ENCODE results near the gene C3orf20.

DNA sequence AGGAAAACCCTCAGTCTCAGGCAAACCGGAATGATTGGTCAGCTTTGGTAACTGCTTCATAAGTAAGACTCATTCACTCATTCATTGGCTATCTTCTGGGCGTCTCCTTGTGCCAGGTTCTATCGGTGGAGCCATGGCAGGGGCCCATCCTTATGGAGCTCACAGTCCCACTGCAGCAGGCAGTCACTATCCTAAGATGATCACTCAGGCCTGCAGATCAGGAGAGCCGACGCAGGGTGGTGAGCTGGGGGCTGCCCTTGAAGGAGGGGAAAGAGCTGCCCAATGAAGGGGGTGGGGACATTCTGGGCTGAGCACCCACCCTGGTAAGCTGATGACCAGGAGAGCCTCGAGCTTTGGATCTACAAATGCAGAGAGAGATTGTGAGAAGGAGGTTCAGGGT lies 123.3 kb downstream of the C3orf20 start:
- no peak for TF ChIP-seq ARNT (IDR thresholded peaks at IDR 0.05)
- no peak for TF ChIP-seq SP1 (IDR thresholded peaks at IDR 0.05)
- TF ChIP-seq, protein P1, sequence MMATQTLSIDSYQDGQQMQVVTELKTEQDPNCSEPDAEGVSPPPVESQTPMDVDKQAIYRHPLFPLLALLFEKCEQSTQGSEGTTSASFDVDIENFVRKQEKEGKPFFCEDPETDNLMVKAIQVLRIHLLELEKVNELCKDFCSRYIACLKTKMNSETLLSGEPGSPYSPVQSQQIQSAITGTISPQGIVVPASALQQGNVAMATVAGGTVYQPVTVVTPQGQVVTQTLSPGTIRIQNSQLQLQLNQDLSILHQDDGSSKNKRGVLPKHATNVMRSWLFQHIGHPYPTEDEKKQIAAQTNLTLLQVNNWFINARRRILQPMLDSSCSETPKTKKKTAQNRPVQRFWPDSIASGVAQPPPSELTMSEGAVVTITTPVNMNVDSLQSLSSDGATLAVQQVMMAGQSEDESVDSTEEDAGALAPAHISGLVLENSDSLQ (IDR thresholded peaks at IDR 0.05), result no peak
